Fibroblast of skin of abdomen (primary cell): ENCODE data around the gene CSNK2A1. TPM values are rescaled to one million over a fixed set of nuclear protein-coding genes. Genes with fewer than 3 reads are reported as not detected.
"Not testable (repeated sequence)": the region's sequence is repeated elsewhere in the genome, so short reads cannot be mapped to it uniquely, and the experiment has no call there.

Experiments used
- DNase-seq: peaks from one replicate; pipeline ENCODE4 v3.0.0-alpha.2; 2013
- polyA plus RNA-seq, 2 experiments: library from polyadenylated mRNA; unstranded; fragments of 120-200 nt; gene quantifications; one replicate each; pipeline ENCODE4 v1.2.1, GENCODE V29; 2013; ENCODE audit not compliant: insufficient read length in 2 of 2

CSNK2A1 gene
- 110 TPM for polyA plus RNA-seq (2013, experiment 1 of 2; ENCODE audit: insufficient read length)
- 105 TPM for polyA plus RNA-seq (2013, experiment 2 of 2; ENCODE audit: insufficient read length)

DNA sequence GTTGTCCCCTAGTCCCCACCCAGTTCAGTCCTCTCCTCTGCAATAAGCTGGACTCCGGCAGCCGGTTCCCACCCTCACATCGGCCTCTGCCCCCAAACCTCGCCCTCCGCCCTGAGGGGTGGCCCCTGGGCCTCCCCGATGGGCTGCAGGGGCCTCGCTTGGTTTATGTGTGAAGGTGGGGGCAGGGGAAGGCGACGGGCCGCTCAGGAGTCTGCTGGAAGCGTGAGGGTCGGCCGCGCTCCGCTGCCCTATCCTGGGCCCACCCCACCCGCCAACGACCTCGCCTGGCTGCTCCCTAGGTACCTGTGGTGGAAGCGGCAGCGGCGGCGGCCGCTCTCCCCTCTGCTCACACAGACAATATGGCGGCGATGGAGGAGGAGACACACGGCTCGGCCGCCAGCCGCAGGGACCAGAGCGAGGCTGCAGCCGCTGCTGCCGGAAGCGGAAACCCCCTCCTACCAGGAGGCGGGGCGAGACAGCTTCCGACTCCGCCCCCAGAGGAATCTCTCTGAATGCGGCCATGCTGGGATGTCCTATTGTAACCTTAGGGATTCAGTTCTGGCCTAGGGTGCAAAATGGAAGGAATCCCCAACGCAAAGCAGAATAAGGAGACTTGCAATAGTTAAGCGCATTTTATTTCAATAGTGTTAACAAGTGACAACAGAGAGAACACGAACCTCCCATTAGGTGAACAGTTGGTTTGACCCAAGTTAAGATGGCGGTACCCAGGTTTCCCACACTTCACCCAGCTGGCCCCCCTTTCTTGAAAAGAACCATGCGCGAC is at the start of gene CSNK2A1:
Gene CSNK2A1 (minus strand): TSS at position 422 of the 784 bp plus-strand sequence. CDS start 35,239 bp downstream, outside the sequence.
- peak; percentile 96 for DNase-seq

GRCh38 chr20:592506-592905 is 48.9 kb upstream of the CSNK2A1 start:
- no peak for DNase-seq

DNA sequence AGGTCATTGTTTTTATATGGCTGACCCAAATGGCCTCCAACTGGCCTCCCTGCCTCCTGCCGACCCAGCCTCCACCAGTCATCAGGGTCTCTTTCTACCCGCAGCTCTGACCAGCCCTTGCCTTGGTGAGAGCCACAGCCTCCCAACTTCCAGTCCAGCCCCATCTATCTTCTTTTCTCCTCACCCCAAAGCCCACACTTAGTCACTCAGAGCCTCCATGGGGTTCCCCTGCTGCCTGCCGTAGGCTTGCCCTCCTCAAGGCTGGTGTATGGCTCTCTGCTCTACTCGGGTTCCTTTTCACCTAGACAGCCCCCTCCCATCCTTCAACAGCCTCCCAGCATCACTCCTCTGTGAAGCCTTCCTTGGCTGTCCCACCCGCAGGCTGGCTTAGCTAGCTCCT is 48.4 kb upstream of the CSNK2A1 start:
- no peak for DNase-seq

GRCh38 chr20:588932-589672 is 45.5 kb upstream of the CSNK2A1 start:
- DNase-seq, result no peak

DNA sequence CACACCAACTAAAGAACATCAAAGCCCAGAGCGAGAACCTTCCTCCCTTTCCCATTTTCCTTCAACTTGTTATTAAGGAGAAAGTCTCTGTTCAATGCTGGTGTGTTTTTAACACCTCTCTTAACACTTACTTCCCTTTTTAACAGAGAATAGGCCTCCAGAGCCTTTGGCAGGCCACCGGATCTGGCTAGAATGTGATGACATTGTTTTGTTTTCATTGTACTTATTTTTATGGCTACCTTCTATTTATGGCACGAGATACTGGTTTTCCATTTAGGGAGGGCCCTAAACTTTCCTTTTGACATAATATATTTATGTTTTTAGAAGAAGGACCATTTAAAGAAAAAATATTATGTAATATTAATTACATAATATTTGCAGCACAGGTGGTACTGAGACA is 44.9 kb upstream of the CSNK2A1 start:
- DNase-seq, result no peak

DNA sequence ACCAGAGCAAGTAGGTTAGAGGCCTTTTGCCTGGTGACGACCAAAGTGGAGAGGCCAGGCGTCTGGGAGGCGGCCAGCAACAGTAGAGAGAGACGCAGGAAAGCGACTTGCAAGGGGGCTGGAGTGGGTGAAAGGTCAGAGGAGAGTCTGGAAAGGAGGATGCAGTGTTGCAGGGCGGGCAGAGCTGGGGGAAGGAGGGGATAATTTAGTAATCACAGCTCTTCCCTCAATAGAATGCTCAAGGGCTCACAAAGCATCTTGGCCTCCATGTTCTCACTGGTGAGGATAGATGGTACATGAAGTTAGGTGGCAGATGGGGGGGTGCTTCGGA is 41.3 kb upstream of the CSNK2A1 start:
- DNase-seq, result no peak

DNA sequence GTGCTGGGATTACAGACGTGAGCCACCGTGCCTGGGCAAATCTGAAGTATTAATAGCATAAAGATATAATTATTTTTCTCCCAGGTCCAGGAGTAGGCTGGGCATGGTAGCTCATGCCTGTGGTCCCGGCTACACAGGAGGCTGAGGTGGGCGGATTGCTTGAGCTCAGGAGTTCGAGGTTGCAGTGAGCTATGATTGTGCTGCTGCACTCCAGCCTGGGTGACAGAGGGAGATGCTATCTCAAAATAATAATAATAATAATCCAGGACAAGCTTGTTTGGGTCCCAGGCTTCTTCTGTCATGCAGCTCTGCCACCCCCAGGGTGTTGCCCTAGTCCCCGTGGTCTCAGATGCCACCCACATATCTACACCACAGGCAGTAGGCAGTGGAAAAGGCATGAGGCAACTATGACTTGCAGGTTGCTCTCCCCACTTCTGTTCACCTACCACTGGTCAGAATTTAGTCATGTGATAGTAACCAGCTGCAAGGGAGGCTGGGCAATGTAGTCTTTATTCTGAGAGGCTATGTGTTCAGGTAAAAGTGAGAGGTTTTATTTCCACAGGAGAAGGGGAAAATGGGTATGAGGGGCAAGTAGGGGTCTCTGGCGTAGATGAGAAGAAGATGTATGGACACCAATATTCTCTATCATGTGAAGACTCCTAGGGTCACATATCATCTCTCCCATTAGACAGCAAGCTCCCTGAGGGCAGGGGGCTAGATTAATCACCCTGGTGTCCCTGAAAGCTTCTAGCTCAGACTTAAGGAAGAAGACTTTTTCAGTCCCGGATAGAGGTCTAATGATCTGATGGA is 40.8 kb upstream of the CSNK2A1 start:
- no peak for DNase-seq

GRCh38 chr20:582204-582603 is 38.6 kb upstream of the CSNK2A1 start:
- DNase-seq, result no peak

DNA sequence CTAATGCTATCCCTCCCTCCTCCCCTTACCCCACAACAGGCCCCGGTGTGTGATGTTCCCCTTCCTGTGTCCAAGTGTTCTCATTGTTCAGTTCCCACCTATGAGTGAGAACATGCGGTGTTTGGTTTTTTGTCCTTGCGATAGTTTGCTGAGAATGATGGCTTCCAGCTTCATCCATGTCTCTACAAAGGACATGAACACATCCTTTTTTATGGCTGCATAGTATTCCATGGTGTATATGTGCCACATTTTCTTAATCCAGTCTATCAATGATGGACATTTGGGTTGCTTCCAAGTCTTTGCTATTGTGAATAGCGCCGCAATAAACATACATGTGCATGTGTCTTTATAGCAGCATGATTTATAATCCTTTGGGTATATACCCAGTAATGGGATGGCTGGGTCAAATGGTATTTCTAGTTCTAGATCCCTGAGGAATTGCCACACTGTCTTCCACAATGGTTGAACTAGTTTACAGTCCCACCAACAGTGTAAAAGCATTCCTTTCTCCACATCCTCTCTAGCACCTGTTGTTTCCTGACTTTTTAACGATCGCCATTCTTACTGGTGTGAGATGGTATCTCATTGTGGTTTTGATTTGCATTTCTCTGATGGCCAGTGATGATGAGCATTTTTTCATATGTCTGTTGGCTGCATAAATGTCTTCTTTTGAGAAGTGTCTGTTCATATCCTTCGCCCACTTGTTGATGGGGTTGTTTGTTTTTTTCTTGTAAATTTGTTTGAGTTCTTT is 35.5 kb upstream of the CSNK2A1 start:
- not testable (repeated sequence) for DNase-seq

GRCh38 chr20:577167-577791 is 33.7 kb upstream of the CSNK2A1 start:
- DNase-seq, result no peak

- no peak for DNase-seq
Measured at GRCh38 chr20:576156-576555, 32.6 kb upstream of the CSNK2A1 start.

DNA sequence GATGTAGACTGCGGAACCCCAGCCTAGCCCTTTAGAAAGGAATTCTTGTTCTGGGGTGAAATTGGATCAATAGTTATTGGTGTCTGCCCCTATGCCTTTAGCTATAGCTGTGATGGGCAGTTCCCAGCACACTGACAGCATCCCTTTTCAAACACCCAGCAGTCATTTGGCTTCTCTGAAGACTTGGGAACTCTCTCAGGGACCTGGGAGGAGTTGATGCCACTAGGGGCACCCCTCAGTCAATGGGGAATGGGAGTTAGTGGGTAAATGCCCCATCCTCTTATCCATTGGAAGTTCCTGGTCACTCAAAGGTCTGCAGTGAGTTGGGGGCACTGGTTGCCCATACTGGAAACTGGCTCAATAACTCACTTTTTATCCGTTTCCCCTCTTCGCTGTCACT is 31.6 kb upstream of the CSNK2A1 start:
- no peak for DNase-seq

- DNase-seq, result no peak
Measured at GRCh38 chr20:574297-574942, 30.8 kb upstream of the CSNK2A1 start.

GRCh38 chr20:573414-574296 is 30.1 kb upstream of the CSNK2A1 start:
- no peak for DNase-seq

DNA sequence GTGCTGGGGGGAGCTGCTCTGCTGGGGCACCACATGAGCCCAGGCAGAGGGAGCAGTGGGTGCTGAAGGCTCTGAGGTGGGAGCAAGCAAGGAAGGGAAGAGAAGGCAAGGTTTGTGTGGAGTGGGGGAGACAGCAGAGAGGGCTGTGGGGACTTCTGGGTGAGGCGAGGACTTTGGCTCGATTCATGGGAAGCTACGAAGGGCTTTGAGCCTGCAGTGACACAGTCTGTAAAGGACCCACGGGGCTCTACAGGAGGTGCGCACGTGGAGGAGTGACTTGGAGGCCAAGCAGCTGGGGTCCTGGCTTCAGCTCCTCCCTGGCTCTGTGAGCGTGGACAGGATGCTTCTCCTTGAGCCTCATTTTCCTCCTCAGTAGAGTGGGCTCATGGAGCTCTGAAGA is 29.1 kb upstream of the CSNK2A1 start:
- DNase-seq, result no peak

- DNase-seq, result peak; percentile 4
Measured at GRCh38 chr20:571754-572441, 28.3 kb upstream of the CSNK2A1 start.

- no peak for DNase-seq
Measured at GRCh38 chr20:568673-569415, 25.3 kb upstream of the CSNK2A1 start.

DNA sequence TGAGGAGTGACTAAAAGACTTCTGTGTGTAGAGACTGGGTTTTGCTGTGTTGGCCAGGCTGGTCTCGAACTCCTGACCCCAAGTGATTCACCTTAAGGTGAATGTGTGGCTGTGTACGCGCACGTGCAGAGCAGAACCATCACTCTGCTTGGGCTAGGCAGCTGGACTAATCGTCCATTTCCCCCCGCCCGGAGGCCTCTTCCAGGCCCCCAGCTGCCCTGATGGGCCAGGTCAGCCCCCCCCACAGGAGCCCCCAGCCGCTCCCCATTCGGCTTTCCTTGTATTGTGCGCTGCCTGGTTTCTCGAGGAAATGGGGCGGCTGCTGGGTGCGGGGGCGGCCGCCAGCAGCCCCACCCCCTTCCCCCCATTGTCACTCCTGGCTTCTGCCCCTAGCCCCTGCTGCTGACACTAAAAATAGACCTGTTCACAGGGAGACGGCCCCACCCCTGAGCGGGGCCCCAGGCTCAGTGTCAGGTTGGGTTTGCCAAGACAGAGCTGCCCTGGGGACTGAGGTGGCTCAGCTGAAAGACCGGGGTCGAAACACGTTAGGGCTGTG is 24.6 kb upstream of the CSNK2A1 start:
- no peak for DNase-seq

GRCh38 chr20:564192-564591 is 20.6 kb upstream of the CSNK2A1 start:
- no peak for DNase-seq
